ENCODE measurements around the gene CAVIN2.

DNA sequence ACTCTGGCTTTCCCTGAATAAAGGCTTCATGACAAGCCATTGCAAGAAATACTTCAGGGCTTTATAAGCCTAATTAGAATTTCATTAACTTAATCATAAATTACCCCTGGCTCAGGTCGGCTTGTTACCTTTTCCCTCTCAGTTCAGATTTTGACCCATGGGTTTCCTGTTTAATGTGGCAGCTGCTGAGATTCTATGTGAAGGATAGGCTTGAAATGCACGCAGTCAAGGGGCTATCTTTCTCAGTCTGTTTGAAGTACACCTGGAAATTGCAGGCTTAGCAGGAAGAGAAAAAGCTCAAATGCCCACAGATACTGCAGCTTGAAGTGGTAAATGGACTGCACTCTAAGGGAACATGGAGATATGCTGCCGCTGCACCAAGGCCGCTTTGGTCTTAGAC is 49.4 kb downstream of the CAVIN2 start:
- TF ChIP-seq, protein P1, sequence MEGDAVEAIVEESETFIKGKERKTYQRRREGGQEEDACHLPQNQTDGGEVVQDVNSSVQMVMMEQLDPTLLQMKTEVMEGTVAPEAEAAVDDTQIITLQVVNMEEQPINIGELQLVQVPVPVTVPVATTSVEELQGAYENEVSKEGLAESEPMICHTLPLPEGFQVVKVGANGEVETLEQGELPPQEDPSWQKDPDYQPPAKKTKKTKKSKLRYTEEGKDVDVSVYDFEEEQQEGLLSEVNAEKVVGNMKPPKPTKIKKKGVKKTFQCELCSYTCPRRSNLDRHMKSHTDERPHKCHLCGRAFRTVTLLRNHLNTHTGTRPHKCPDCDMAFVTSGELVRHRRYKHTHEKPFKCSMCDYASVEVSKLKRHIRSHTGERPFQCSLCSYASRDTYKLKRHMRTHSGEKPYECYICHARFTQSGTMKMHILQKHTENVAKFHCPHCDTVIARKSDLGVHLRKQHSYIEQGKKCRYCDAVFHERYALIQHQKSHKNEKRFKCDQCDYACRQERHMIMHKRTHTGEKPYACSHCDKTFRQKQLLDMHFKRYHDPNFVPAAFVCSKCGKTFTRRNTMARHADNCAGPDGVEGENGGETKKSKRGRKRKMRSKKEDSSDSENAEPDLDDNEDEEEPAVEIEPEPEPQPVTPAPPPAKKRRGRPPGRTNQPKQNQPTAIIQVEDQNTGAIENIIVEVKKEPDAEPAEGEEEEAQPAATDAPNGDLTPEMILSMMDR (optimal IDR thresholded peaks at IDR 0.05 in 1 of 3, IDR thresholded peaks at IDR 0.05 in 1 of 3, conservative IDR thresholded peaks at IDR 0.05 in 1 of 3; ENCODE audit: extremely low read depth in 1 of 3, insufficient read depth in 2 of 3, low read length in 3 of 3): no peak
- TF ChIP-seq EZH2 (IDR thresholded peaks at IDR 0.05; ENCODE audit: low read length): no peak

Measured in keratinocyte (primary cell).